Measurements from ENCODE around the gene TLR1.

The TLR1 gene

GRCh38 chr4:38832624-38833528 is 28.3 kb upstream of the TLR1 start:
- no peak overlapping the region for H3K4me3 ChIP-seq (ENCODE audit: low read depth, low read length)
- TF ChIP-seq CTCF (conservative IDR thresholded peaks at IDR 0.05; ENCODE audit: low read depth, low read length) = peak; percentile 25
- no peak for DNase-seq (ENCODE audit: low read depth)

DNA sequence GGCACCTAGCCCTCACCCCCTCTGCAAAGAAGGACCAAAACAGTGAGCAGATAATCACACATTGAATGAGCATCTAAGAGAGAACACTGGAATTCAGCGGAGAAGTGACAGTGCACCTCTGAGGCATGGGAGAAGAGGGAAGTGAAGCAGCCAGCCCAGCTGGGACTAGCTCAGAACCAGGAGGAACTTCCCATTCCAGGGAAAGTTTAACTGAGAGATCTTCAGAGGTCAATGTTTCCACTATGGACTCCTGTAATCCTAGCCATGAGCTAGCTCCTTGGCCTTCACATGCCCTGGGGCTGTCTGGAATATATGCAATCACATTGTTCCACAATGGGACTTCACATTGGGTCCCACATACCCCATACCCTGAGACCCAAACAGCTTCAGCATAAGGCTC is 27.6 kb upstream of the TLR1 start:
- TF ChIP-seq CTCF (conservative IDR thresholded peaks at IDR 0.05; ENCODE audit: low read depth, low read length) = no peak
- no peak for DNase-seq (ENCODE audit: low read depth)
- H3K4me3 ChIP-seq (ENCODE audit: low read depth, low read length) = no peak overlapping the region

- H3K4me3 ChIP-seq (ENCODE audit: low read depth, low read length) = no peak overlapping the region
- peak; percentile 26 for DNase-seq (ENCODE audit: low read depth)
- no peak for TF ChIP-seq CTCF (conservative IDR thresholded peaks at IDR 0.05; ENCODE audit: low read depth, low read length)
Observed at GRCh38 chr4:38831653-38832052, 27.1 kb upstream of the TLR1 start.

DNA sequence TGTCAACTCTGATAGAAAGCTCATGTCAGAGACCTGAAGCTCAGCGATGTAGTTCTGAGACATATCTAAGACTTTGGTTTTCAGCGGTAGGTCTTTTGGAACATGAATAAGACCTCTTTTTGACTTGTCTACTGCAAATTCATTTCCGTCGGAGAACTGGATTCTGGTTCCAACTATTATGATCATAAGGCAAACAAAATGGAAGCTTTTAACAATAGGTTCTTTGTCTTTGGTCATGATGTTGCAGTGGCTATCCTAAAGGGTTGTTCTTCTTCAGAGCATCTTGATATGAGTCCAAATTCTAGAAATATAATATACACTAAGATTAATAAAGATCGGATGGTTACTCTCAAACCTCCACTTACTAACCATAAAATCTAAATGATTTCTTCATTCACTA is 24.6 kb upstream of the TLR1 start:
- no peak for TF ChIP-seq CTCF (conservative IDR thresholded peaks at IDR 0.05; ENCODE audit: low read depth, low read length)
- no peak overlapping the region for H3K4me3 ChIP-seq (ENCODE audit: low read depth, low read length)
- no peak for DNase-seq (ENCODE audit: low read depth)

- H3K4me3 ChIP-seq (ENCODE audit: low read depth, low read length) = no peak overlapping the region
- TF ChIP-seq CTCF (conservative IDR thresholded peaks at IDR 0.05; ENCODE audit: low read depth, low read length) = no peak
- no peak for DNase-seq (ENCODE audit: low read depth)
Observed at GRCh38 chr4:38823766-38824165, 19.2 kb upstream of the TLR1 start.

DNA sequence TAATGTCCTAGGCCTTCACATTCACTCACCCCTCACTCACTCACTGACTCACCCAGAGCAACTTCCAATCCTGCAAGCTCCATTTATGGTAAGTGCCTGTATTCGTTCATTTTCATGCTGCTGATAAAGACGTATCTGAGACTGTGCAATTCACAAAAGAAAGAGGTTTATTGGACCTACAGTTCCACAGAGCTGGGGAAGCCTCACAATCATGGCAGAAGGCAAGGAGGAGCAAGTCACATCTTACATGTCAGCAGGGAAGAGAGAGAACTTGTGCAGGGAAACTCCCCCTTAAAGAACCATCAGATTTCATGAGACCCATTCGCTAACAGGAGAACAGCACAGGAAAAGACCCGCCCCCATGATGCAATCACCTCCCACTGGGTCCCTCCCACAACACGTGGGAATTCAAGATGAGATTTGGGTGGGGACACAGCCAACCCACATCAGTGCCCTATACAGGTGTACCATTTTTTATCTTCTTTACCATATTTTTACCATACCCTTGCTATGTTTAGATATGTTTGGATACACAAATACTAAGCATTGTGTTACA is 18.2 kb upstream of the TLR1 start:
- H3K4me3 ChIP-seq (ENCODE audit: low read depth, low read length) = no peak overlapping the region
- no peak for DNase-seq (ENCODE audit: low read depth)
- TF ChIP-seq CTCF (conservative IDR thresholded peaks at IDR 0.05; ENCODE audit: low read depth, low read length) = no peak

- peak; percentile 14 for DNase-seq (ENCODE audit: low read depth)
- no peak for TF ChIP-seq CTCF (conservative IDR thresholded peaks at IDR 0.05; ENCODE audit: low read depth, low read length)
- H3K4me3 ChIP-seq (ENCODE audit: low read depth, low read length) = no peak overlapping the region
Observed at GRCh38 chr4:38821739-38822138, 17.1 kb upstream of the TLR1 start.
